BE2C (cell line): Measurements from ENCODE around the gene VENTX.

ENCODE experiments used
- DNase-seq: peaks from one replicate; pipeline ENCODE4 v3.0.0-alpha.2; 2020
- H3K27me3 ChIP-seq: fragments of 250-450 bp; sonication (Bioruptor Pico); 2 replicates; pipeline ENCODE4 v1.5.1; 2020; ENCODE audit warnings: mild to moderate bottlenecking
- H3K36me3 ChIP-seq: fragments of 250-450 bp; sonication (Bioruptor Pico); 2 replicates; pipeline ENCODE4 v1.5.1; 2020; ENCODE audit warnings: mild to moderate bottlenecking
- H3K4me1 ChIP-seq: fragments of 250-450 bp; sonication (Bioruptor Pico); 2 replicates; pipeline ENCODE4 v1.5.1; 2020
- H3K4me3 ChIP-seq: 2 replicates; pipeline ENCODE4 v1.5.1; 2011; ENCODE audit warnings: low read depth, low read length
- H3K9me3 ChIP-seq: fragments of 250-450 bp; sonication (Bioruptor Pico); 2 replicates; pipeline ENCODE4 v1.5.1; 2020
- CTCF ChIP-seq: IDR thresholded peaks from 2 replicates; pipeline ENCODE4 v1.5.1; 2012; ENCODE audit warnings: mild to moderate bottlenecking, low read depth, low read length

VENTX gene

GRCh38 chr10:133237241-133237587, 441 bp upstream of the VENTX start:
- no peaks in the 10 kb centered on the region for H3K4me1 ChIP-seq
- H3K4me3 ChIP-seq, result no peak overlapping the region
- TF ChIP-seq CTCF, result no peak
- H3K36me3 ChIP-seq, result no peaks in the 10 kb centered on the region
- DNase-seq, result no peak
- H3K27me3 ChIP-seq, result peaks cover 61% of the 10 kb centered on the region
- H3K9me3 ChIP-seq, result no peaks in the 10 kb centered on the region

- H3K36me3 ChIP-seq, result no peaks in the 10 kb centered on the region
- H3K4me1 ChIP-seq, result no peaks in the 10 kb centered on the region
- H3K9me3 ChIP-seq, result no peaks in the 10 kb centered on the region
- no peak for TF ChIP-seq CTCF
- peaks cover 54% of the 10 kb centered on the region for H3K27me3 ChIP-seq
- H3K4me3 ChIP-seq, result no peak overlapping the region
- DNase-seq, result no peak
Measured at GRCh38 chr10:133238466-133238804, 780 bp downstream of the VENTX start.

DNA sequence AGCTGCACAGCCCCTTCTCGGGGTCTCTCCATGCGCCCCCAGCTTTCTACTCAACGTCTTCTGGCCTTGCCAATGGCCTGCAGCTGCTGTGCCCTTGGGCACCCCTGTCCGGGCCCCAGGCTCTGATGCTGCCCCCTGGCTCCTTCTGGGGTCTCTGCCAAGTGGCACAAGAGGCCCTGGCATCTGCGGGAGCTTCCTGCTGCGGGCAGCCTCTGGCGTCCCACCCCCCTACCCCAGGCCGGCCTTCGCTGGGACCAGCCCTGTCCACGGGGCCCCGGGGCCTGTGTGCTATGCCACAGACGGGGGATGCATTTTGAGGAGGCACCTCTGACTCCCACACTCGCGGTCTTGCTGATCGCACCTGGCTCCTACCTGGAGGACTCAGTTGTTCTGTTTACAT, 2.3 kb downstream of the VENTX start:
- Histone ChIP-seq H3K36me3 (no peaks in the 10 kb centered on the region), H3K27me3 (peaks cover 48% of the 10 kb centered on the region), H3K4me3 (no peak overlapping the region), H3K9me3 (no peaks in the 10 kb centered on the region), H3K4me1 (no peaks in the 10 kb centered on the region)
- DNase-seq, result no peak
- TF ChIP-seq CTCF, result no peak

- Histone ChIP-seq H3K36me3 (no peaks in the 10 kb centered on the region), H3K9me3 (no peaks in the 10 kb centered on the region), H3K4me1 (no peaks in the 10 kb centered on the region), H3K4me3 (no peak overlapping the region), H3K27me3 (peaks cover 34% of the 10 kb centered on the region)
- DNase-seq, result no peak
- TF ChIP-seq CTCF, result no peak
Measured at GRCh38 chr10:133241501-133242205, 4.0 kb downstream of the VENTX start.

DNA sequence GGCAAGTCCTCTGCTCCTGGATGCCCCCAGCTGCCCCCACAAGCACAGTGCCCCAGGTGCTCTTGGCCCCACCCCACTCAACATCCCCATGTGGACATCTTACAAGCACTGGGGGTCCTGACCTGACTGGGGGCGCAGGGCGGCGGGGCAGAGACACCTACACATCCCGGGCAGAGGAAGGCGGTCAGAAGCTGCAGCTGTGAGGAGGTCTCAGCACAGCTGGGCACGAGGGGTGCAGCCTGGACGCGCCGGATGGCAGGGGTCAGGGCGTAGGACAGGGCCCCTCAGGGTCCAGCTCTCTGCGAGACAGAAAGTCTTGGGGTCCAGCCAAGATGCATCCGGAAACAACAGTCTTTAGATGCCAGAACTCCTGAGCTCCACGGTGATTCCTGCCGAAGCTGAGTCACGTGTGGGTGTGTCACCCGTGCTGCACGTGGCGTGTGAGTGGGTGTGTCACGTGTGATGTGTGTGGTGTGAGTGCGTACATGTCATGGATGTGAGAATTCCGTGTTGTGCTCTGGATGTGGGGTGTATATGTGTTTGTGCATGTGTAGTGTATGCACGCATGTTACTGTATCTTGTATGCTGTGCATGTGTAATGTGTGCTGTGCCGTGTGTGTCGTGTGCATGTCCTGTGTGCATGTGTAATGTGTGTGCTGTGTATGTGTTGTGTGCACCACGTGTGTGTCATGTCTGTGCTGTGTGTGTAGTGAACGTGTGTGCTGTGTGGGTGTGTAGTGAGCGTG, 5.1 kb downstream of the VENTX start:
- peaks cover 23% of the 10 kb centered on the region for H3K27me3 ChIP-seq
- no peaks in the 10 kb centered on the region for H3K36me3 ChIP-seq
- DNase-seq, result no peak
- no peaks in the 10 kb centered on the region for H3K4me1 ChIP-seq
- TF ChIP-seq CTCF, result no peak
- H3K4me3 ChIP-seq, result no peak overlapping the region
- H3K9me3 ChIP-seq, result no peaks in the 10 kb centered on the region

DNA sequence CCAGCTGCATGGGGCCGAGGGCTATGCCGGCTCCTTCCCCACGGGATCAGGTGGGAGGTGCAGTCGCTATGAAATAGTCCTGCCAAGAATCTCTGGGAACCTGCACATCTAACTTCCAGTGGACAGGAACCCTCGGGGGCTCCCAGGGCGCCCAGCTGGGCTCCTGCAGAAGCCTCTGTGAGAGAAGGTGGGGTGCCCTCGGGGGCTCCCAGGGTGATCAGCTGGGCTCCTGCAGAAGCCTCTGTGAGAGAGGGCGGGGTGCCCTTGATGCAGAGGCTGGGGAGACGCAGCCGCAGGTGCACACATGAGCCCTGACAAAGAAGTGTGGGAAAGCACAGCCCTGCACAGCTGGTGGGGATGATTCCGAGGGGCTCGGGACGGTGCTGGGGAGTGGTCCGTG, 5.9 kb downstream of the VENTX start:
- H3K4me3 ChIP-seq, result no peak overlapping the region
- no peaks in the 10 kb centered on the region for H3K36me3 ChIP-seq
- no peak for TF ChIP-seq CTCF
- H3K9me3 ChIP-seq, result no peaks in the 10 kb centered on the region
- H3K27me3 ChIP-seq, result peaks cover 15% of the 10 kb centered on the region
- no peaks in the 10 kb centered on the region for H3K4me1 ChIP-seq
- no peak for DNase-seq
